Upper lobe of left lung (tissue), 4 donors: Measurements from ENCODE around the gene PTPRG.

Experiments
- CTCF ChIP-seq, 6 experiments: fragments of 450-650 bp in 4 of 6; fragments of 200-600 bp in 2 of 6; sonication (generic) in 2 of 6; IDR thresholded peaks; one replicate each; pipeline ENCODE4 v1.5.1; 2016 to 2019; ENCODE audit warnings: antibody characterized with exemption in 6 of 6
- POLR2A ChIP-seq, 4 donors: fragments of 450-650 bp; IDR thresholded peaks; one replicate each; pipeline ENCODE4 v1.5.1; 2016 to 2017; ENCODE audit warnings: antibody characterized with exemption in 4 of 4, mild to moderate bottlenecking in 2 of 4

- no peak for TF ChIP-seq CTCF (IDR thresholded peaks at IDR 0.05)
- TF ChIP-seq POLR2A (IDR thresholded peaks at IDR 0.05), result no peak
Observed at GRCh38 chr3:62277986-62278385, 716.6 kb downstream of the PTPRG start.
